CD14-positive monocyte (primary cell): ENCODE data around the gene HPS4. TPM values are rescaled to one million over a fixed set of nuclear protein-coding genes. Genes with fewer than 3 reads are reported as not detected.

Source experiments
- DNase-seq, 3 donors: peaks; one replicate each; pipeline ENCODE4 v3.0.0-alpha.2; 2011 to 2022
- H2AFZ ChIP-seq: 2 replicates; pipeline ENCODE4 v1.6.0; 2012; ENCODE audit warnings: mild to moderate bottlenecking, low read depth, low read length, inconsistent platforms; ENCODE audit not compliant: insufficient read depth, poor library complexity, severe bottlenecking
- H3K27ac ChIP-seq, 2 donors: 1 replicate in 1 of 2; 2 replicates in 1 of 2; pipeline ENCODE4 v1.5.1; 2012 to 2013; ENCODE audit warnings: low read length in 2 of 2, control low read depth in 1 of 2, inconsistent platforms in 1 of 2, low read depth in 1 of 2, mild to moderate bottlenecking in 1 of 2
- H3K27me3 ChIP-seq, 2 donors: one replicate each; pipeline versions ENCODE4 v1.6.0 to v1.6.1; 2011 to 2013; ENCODE audit warnings: low read length in 2 of 2; ENCODE audit not compliant: control insufficient read depth in 2 of 2, insufficient read depth in 2 of 2
- H3K36me3 ChIP-seq, 2 donors: replicated peaks in 1 of 2; 1 replicate in 1 of 2; 2 replicates in 1 of 2; pipeline versions ENCODE4 v1.5.1 to v1.6.1; 2012 to 2013; ENCODE audit warnings: low read length in 2 of 2, control low read depth in 1 of 2, inconsistent platforms in 1 of 2, mild to moderate bottlenecking in 1 of 2; ENCODE audit not compliant: insufficient read depth in 2 of 2, control insufficient read depth in 1 of 2
- H3K4me1 ChIP-seq, 2 donors: 1 replicate in 1 of 2; 2 replicates in 1 of 2; pipeline versions ENCODE4 v1.5.1 to v1.6.1; 2012 to 2013; ENCODE audit warnings: low read length in 2 of 2, control low read depth in 1 of 2, inconsistent platforms in 1 of 2, mild to moderate bottlenecking in 1 of 2, moderate library complexity in 1 of 2; ENCODE audit not compliant: insufficient read depth in 2 of 2, control insufficient read depth in 1 of 2
- H3K4me2 ChIP-seq: replicated peaks from 2 replicates; pipeline ENCODE3; 2012; ENCODE audit warnings: low read length, moderate library complexity, mild to moderate bottlenecking; ENCODE audit not compliant: poor library complexity, severe bottlenecking; ENCODE audit errors: extremely low read depth
- H3K4me3 ChIP-seq, 3 experiments: fragments of 200-600 bp in 1 of 3; sonication (generic) in 1 of 3; replicated peaks in 1 of 3; 1 replicate in 2 of 3; 2 replicates in 1 of 3; pipeline ENCODE4 v1.5.1; 2011 to 2013; ENCODE audit warnings: low read length in 3 of 3, mild to moderate bottlenecking in 3 of 3, control low read depth in 2 of 3, low read depth in 2 of 3, inconsistent platforms in 1 of 3, moderate library complexity in 1 of 3
- H3K79me2 ChIP-seq: 2 replicates; pipeline ENCODE4 v1.6.0; 2012; ENCODE audit warnings: mild to moderate bottlenecking, control low read depth, inconsistent platforms, low read length, moderate library complexity; ENCODE audit not compliant: insufficient read depth
- H3K9ac ChIP-seq: 2 replicates; pipeline ENCODE4 v1.6.0; 2017; ENCODE audit warnings: low read length, mild to moderate bottlenecking; ENCODE audit not compliant: insufficient read depth, poor library complexity, severe bottlenecking
- H3K9me3 ChIP-seq, 2 donors: replicated peaks in 1 of 2; 1 replicate in 1 of 2; 2 replicates in 1 of 2; pipeline versions ENCODE4 v1.5.1 to v1.6.1; 2012 to 2013; ENCODE audit warnings: low read length in 2 of 2, control low read depth in 1 of 2; ENCODE audit not compliant: control insufficient read depth in 1 of 2, insufficient read depth in 1 of 2
- H4K20me1 ChIP-seq: 2 replicates; pipeline ENCODE4 v1.6.0; 2012; ENCODE audit warnings: mild to moderate bottlenecking, low read length, control low read depth, moderate library complexity; ENCODE audit not compliant: insufficient read depth
- H3K27ac Mint-ChIP-seq, 7 donors: one replicate each; pipeline ENCODE4 v1.8.0; 2020; ENCODE audit warnings: mild to moderate bottlenecking in 7 of 7, mixed read lengths in 7 of 7, moderate library complexity in 6 of 7, inconsistent platforms in 2 of 7
- H3K27me3 Mint-ChIP-seq, 3 donors: one replicate each; pipeline ENCODE4 v1.8.0; 2021 to 2022; ENCODE audit warnings: low read depth in 3 of 3, mild to moderate bottlenecking in 3 of 3, mixed read lengths in 3 of 3, moderate library complexity in 3 of 3, inconsistent platforms in 1 of 3
- H3K36me3 Mint-ChIP-seq, 2 donors: one replicate each; pipeline ENCODE4 v1.8.0; 2020; ENCODE audit warnings: mixed read lengths in 2 of 2, inconsistent platforms in 1 of 2, mild to moderate bottlenecking in 1 of 2
- H3K4me1 Mint-ChIP-seq: one replicate; pipeline ENCODE4 v1.8.0; 2020; ENCODE audit warnings: mild to moderate bottlenecking, mixed read lengths
- H3K4me3 Mint-ChIP-seq, 2 donors: one replicate each; pipeline ENCODE4 v1.8.0; 2020; ENCODE audit warnings: mild to moderate bottlenecking in 2 of 2, mixed read lengths in 2 of 2, moderate library complexity in 1 of 2
- H3K9me3 Mint-ChIP-seq, 7 donors: one replicate each; pipeline ENCODE4 v1.8.0; 2020 to 2022; ENCODE audit warnings: mixed read lengths in 7 of 7, mild to moderate bottlenecking in 6 of 7, moderate library complexity in 6 of 7, inconsistent platforms in 2 of 7
- CTCF ChIP-seq: fragments of 200-600 bp; IDR thresholded peaks from one replicate; pipeline ENCODE4 v1.8.0; 2022; ENCODE audit warnings: antibody characterized with exemption, mild to moderate bottlenecking
- WGBS: methylation state at CpG from one replicate; pipeline ENCODE4 v1.1.5; 2013; ENCODE audit warnings: missing lambda C conversion rate; ENCODE audit not compliant: insufficient coverage; 5-methylcytosine and 5-hydroxymethylcytosine counted together
- intact Hi-C, 2 donors: fragments of 100-400 bp; cut with micrococcal nuclease; formaldehyde crosslinking; loops; one replicate each; pipeline versions ENCODE4 v1.15.0 to v1.15.1; 2023
- polyA plus RNA-seq, 3 donors: library from polyadenylated mRNA; depleted of rRNA in 1 of 3; unstranded in 2 of 3; stranded (reverse) in 1 of 3; fragments of 300-500 nt in 2 of 3; fragments of >200 nt in 1 of 3; fragmentation: Illumina TruSeq in 2 of 3; gene quantifications; 1 replicate in 2 of 3; 2 replicates in 1 of 3; pipeline ENCODE4 v1.2.3, GENCODE V29; 2012 to 2021

The HPS4 gene
- polyA plus RNA-seq, 3 donors, result 5.7 to 21.6 (median 7.5) TPM

GRCh38 chr22:26480611-26480932, 3.0 kb downstream of the HPS4 start:
- Histone ChIP-seq H3K27me3 (no peaks in the 10 kb centered on the region), H3K9ac (no peak overlapping the region), H3K79me2 (peaks cover 60% of the 10 kb centered on the region), H3K4me3 (no peak overlapping the region), H3K9me3 (no peaks in the 10 kb centered on the region), H3K4me2 (no peak overlapping the region), H3K4me1 (peaks cover 77 to 86% of the 10 kb centered on the region in 2 donors), H4K20me1 (no peaks in the 10 kb centered on the region), H2AFZ (no peak overlapping the region), H3K27ac (peak overlapping the region in 1 of 2 donors; percentile 68), H3K36me3 (no peaks in the 10 kb centered on the region)
- no CpG with 5 or more reads among the region's 2 CpGs for WGBS
- Mint-ChIP-seq H3K4me3 (no peak overlapping the region), H3K27me3 (no peaks in the 10 kb centered on the region), H3K4me1 (peaks cover 79% of the 10 kb centered on the region), H3K9me3 (no peaks in the 10 kb centered on the region), H3K27ac (peak overlapping the region in 5 of 7 donors; percentile 13 to 56 (median 45)), H3K36me3 (peaks cover 18 to 23% of the 10 kb centered on the region in 2 donors)
- DNase-seq, result no peak
- intact Hi-C loops, result loop anchor here in 1 of 2 donors (5.0 kb wide), 2 partner anchors 48 to 112 kb away; partner anchors contain the start of gene TPST2
- no peak for TF ChIP-seq CTCF

GRCh38 chr22:26479792-26480610, 3.6 kb downstream of the HPS4 start:
- Mint-ChIP-seq H3K4me1 (peaks cover 81% of the 10 kb centered on the region), H3K27ac (peak overlapping the region; percentile 43 to 85 (median 72)), H3K36me3 (peaks cover 19 to 24% of the 10 kb centered on the region in 2 donors), H3K4me3 (peak overlapping the region; percentile 58 to 89), H3K9me3 (no peaks in the 10 kb centered on the region), H3K27me3 (no peaks in the 10 kb centered on the region)
- WGBS, result 26% methylated on average over 7 of the region's 12 CpGs
- Histone ChIP-seq H3K9ac (peak overlapping the region; percentile 34), H3K79me2 (peaks cover 56% of the 10 kb centered on the region), H3K27me3 (no peaks in the 10 kb centered on the region), H4K20me1 (no peaks in the 10 kb centered on the region), H3K4me2 (peak overlapping the region; percentile 73), H3K4me1 (peaks cover 80 to 90% of the 10 kb centered on the region in 2 donors), H3K4me3 (peak overlapping the region; percentile 30 to 68 (median 40)), H3K9me3 (no peaks in the 10 kb centered on the region), H3K36me3 (no peaks in the 10 kb centered on the region), H3K27ac (peak overlapping the region; percentile 22 to 68), H2AFZ (peak overlapping the region; percentile 67)
- TF ChIP-seq CTCF, result no peak
- intact Hi-C loops, result loop anchor here in 1 of 2 donors (5.0 kb wide), 2 partner anchors 48 to 112 kb away; partner anchors contain the start of gene TPST2
- peak; percentile 25 to 52 (median 39) for DNase-seq
